Endothelial cell of umbilical vein (primary cell): ENCODE results near the gene COX14.

ENCODE experiments used
- CTCF ChIP-seq, 2 donors: IDR thresholded peaks; 1 replicate in 1 of 2; 2 replicates in 1 of 2; pipeline ENCODE4 v1.5.1; 2011; ENCODE audit warnings: low read length in 2 of 2, mild to moderate bottlenecking in 2 of 2, moderate library complexity in 2 of 2, control low read depth in 1 of 2, inconsistent platforms in 1 of 2, low read depth in 1 of 2; ENCODE audit not compliant: insufficient read depth in 1 of 2; ENCODE audit errors: extremely low read depth in 1 of 2
- EZH2 ChIP-seq: IDR thresholded peaks from 2 replicates; pipeline ENCODE4 v1.6.1; 2012; ENCODE audit warnings: borderline replicate concordance, low read depth, mild to moderate bottlenecking, moderate library complexity, low read length, inconsistent platforms; ENCODE audit not compliant: severe bottlenecking
- FOS ChIP-seq: IDR thresholded peaks from 2 replicates; pipeline ENCODE4 v1.6.1; 2011; ENCODE audit warnings: mild to moderate bottlenecking, low read length, moderate library complexity, borderline replicate concordance; ENCODE audit not compliant: insufficient read depth
- GATA2 ChIP-seq: IDR thresholded peaks from 2 replicates; pipeline ENCODE4 v1.7.0; 2011; ENCODE audit warnings: low read depth, mild to moderate bottlenecking, moderate library complexity, mixed read lengths, low read length; ENCODE audit not compliant: insufficient read length, insufficient read depth
- JUN ChIP-seq: IDR thresholded peaks from 2 replicates; pipeline ENCODE4 v1.6.1; 2011; ENCODE audit warnings: borderline replicate concordance, low read depth; ENCODE audit not compliant: insufficient read length, insufficient read depth
- MAX ChIP-seq: IDR thresholded peaks from 2 replicates; pipeline ENCODE4 v1.6.1; 2011; ENCODE audit not compliant: insufficient read depth, insufficient read length
- MYC ChIP-seq: IDR thresholded peaks from one replicate; pipeline ENCODE4 v1.6.1; 2011; ENCODE audit warnings: mild to moderate bottlenecking, low read depth, low read length
- POLR2A ChIP-seq: IDR thresholded peaks from 2 replicates; pipeline ENCODE4 v1.6.1; 2012; ENCODE audit warnings: low read depth, mild to moderate bottlenecking, control low read depth, low read length
- POLR2AphosphoS5 ChIP-seq: IDR thresholded peaks from 2 replicates; pipeline ENCODE4 v1.6.1; 2012; ENCODE audit warnings: low read depth, mild to moderate bottlenecking, control low read depth, low read length, moderate library complexity; ENCODE audit not compliant: insufficient read depth

GRCh38 chr12:50069069-50069468, 43.0 kb upstream of the COX14 start:
- TF ChIP-seq POLR2A (no peak), CTCF (IDR thresholded peaks at IDR 0.05; ENCODE audit: extremely low read depth in 1 of 2, insufficient read depth in 1 of 2, low read depth in 1 of 2, low read length in 2 of 2) (no peak), MYC (no peak), POLR2AphosphoS5 (no peak), EZH2 (no peak), GATA2 (no peak), JUN (no peak), FOS (no peak), MAX (no peak)
